WI38 (cell line): ENCODE results near the gene CCDC102B.

Experiments used
- H3K4me3 ChIP-seq: 2 replicates; pipeline ENCODE4 v1.5.1; 2011; ENCODE audit warnings: low read depth, mild to moderate bottlenecking, control low read depth, low read length
- CTCF ChIP-seq: IDR thresholded peaks from 2 replicates; pipeline ENCODE4 v1.5.1; 2012; ENCODE audit warnings: low read depth, mild to moderate bottlenecking, control low read depth, low read length

Gene CCDC102B

GRCh38 chr18:69021211-69021805 is 223.4 kb downstream of the CCDC102B start:
- H3K4me3 ChIP-seq = no peak overlapping the region
- TF ChIP-seq CTCF = no peak

- no peak for TF ChIP-seq CTCF
- no peak overlapping the region for H3K4me3 ChIP-seq
These were observed 224.5 kb downstream of the CCDC102B start for GRCh38 chr18:69022426-69022825.

GRCh38 chr18:69031571-69031970 is 233.7 kb downstream of the CCDC102B start:
- no peak for TF ChIP-seq CTCF
- H3K4me3 ChIP-seq = no peak overlapping the region

GRCh38 chr18:69032009-69032408 is 234.1 kb downstream of the CCDC102B start:
- H3K4me3 ChIP-seq = no peak overlapping the region
- no peak for TF ChIP-seq CTCF

GRCh38 chr18:69035756-69036155 is 237.9 kb downstream of the CCDC102B start:
- no peak for TF ChIP-seq CTCF

GRCh38 chr18:69044215-69044614 is 246.3 kb downstream of the CCDC102B start:
- TF ChIP-seq CTCF = no peak
- H3K4me3 ChIP-seq = no peak overlapping the region

More at GRCh38 chr18:69035756-69036155, 237.9 kb downstream of the CCDC102B start:
- H3K4me3 ChIP-seq = no peak overlapping the region

GRCh38 chr18:69064063-69064462 is 266.2 kb downstream of the CCDC102B start:
- no peak for TF ChIP-seq CTCF
- H3K4me3 ChIP-seq = no peak overlapping the region
